Suprapubic skin (tissue), 3 donors: Measurements from ENCODE around the gene RARS1.

Experiments
- EP300 ChIP-seq: sonication (generic); formaldehyde crosslinking; IDR thresholded peaks from one replicate; pipeline ENCODE4 v1.6.1; 2017; ENCODE audit warnings: antibody characterized with exemption
- POLR2A ChIP-seq, 2 donors: fragments of 450-650 bp; IDR thresholded peaks; one replicate each; pipeline ENCODE4 v1.6.1; 2017; ENCODE audit warnings: antibody characterized with exemption in 2 of 2, mild to moderate bottlenecking in 2 of 2, moderate library complexity in 2 of 2
- TF ChIP-seq, protein P1 (sequence below), 2 donors: fragments of 200-600 bp in 1 of 2; fragments of 450-650 bp in 1 of 2; sonication (generic) in 1 of 2; IDR thresholded peaks; one replicate each; pipeline ENCODE4 v1.5.1; 2016 to 2019; ENCODE audit warnings: antibody characterized with exemption in 2 of 2, mild to moderate bottlenecking in 1 of 2, moderate library complexity in 1 of 2

GRCh38 chr5:168479166-168479565, 7.1 kb upstream of the RARS1 start:
- TF ChIP-seq EP300 (no peak), POLR2A (IDR thresholded peaks at IDR 0.05) (no peak)
- TF ChIP-seq, protein P1, sequence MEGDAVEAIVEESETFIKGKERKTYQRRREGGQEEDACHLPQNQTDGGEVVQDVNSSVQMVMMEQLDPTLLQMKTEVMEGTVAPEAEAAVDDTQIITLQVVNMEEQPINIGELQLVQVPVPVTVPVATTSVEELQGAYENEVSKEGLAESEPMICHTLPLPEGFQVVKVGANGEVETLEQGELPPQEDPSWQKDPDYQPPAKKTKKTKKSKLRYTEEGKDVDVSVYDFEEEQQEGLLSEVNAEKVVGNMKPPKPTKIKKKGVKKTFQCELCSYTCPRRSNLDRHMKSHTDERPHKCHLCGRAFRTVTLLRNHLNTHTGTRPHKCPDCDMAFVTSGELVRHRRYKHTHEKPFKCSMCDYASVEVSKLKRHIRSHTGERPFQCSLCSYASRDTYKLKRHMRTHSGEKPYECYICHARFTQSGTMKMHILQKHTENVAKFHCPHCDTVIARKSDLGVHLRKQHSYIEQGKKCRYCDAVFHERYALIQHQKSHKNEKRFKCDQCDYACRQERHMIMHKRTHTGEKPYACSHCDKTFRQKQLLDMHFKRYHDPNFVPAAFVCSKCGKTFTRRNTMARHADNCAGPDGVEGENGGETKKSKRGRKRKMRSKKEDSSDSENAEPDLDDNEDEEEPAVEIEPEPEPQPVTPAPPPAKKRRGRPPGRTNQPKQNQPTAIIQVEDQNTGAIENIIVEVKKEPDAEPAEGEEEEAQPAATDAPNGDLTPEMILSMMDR (IDR thresholded peaks at IDR 0.05): no peak
